ENCODE measurements around the gene NBL1.

Gene NBL1

GRCh38 chr1:19664453-19665185 lies 20.5 kb downstream of the NBL1 start, which contains the start of gene HTR6:
Gene HTR6 (plus strand): TSS chr1:19664875. CDS start chr1:19665754, 879 bp downstream.
- H3K36me3 ChIP-seq (ENCODE audit: insufficient read depth, insufficient read length, low read length), result no peaks in the 10 kb centered on the region
- no peaks in the 10 kb centered on the region for H3K9me3 ChIP-seq (ENCODE audit: insufficient read depth, low read length)
- H3K27me3 ChIP-seq (ENCODE audit: insufficient read depth, insufficient read length), result peaks cover 23% of the 10 kb centered on the region
- peak within 1 kb of the TSS; percentile 61 for H3K4me3 ChIP-seq (ENCODE audit: insufficient read length, low read depth)
- TF ChIP-seq SUZ12 (IDR thresholded peaks at IDR 0.05; ENCODE audit: extremely low read depth, insufficient read depth, insufficient read length), result no peak
- H3K4me1 ChIP-seq (ENCODE audit: insufficient read depth, insufficient read length), result no peaks in the 10 kb centered on the region
- H3K9ac ChIP-seq (ENCODE audit: insufficient read length, low read depth), result peak within 1 kb of the TSS; percentile 74
- no peak for DNase-seq (ENCODE audit: low read depth, low spot score)

GRCh38 chr1:19665186-19665495 lies 21.0 kb downstream of the NBL1 start:
- H3K4me3 ChIP-seq (ENCODE audit: insufficient read length, low read depth), result peak overlapping the region; percentile 61

GRCh38 chr1:19665496-19666465 lies 21.7 kb downstream of the NBL1 start:
- no peaks in the 10 kb centered on the region for H3K4me1 ChIP-seq (ENCODE audit: insufficient read depth, insufficient read length)
- H3K4me3 ChIP-seq (ENCODE audit: insufficient read length, low read depth), result peak overlapping the region; percentile 61
- no peak for DNase-seq (ENCODE audit: low read depth, low spot score)
- peaks cover 23% of the 10 kb centered on the region for H3K27me3 ChIP-seq (ENCODE audit: insufficient read depth, insufficient read length)
- H3K9me3 ChIP-seq (ENCODE audit: insufficient read depth, low read length), result no peaks in the 10 kb centered on the region
- TF ChIP-seq SUZ12 (IDR thresholded peaks at IDR 0.05; ENCODE audit: extremely low read depth, insufficient read depth, insufficient read length) (no peak), YY1 (IDR thresholded peaks at IDR 0.05; ENCODE audit: insufficient read depth, insufficient read length) (no peak)
- H3K9ac ChIP-seq (ENCODE audit: insufficient read length, low read depth), result peak overlapping the region; percentile 74
- H3K36me3 ChIP-seq (ENCODE audit: insufficient read depth, insufficient read length, low read length), result no peaks in the 10 kb centered on the region

More at GRCh38 chr1:19665186-19665495, 21.0 kb downstream of the NBL1 start:
- DNase-seq (ENCODE audit: low read depth, low spot score), result no peak
- TF ChIP-seq SUZ12 (IDR thresholded peaks at IDR 0.05; ENCODE audit: extremely low read depth, insufficient read depth, insufficient read length), result no peak
- TF ChIP-seq YY1 (IDR thresholded peaks at IDR 0.05; ENCODE audit: insufficient read depth, insufficient read length), result no peak
- no peak for TF ChIP-seq ZNF274 (IDR thresholded peaks at IDR 0.05; ENCODE audit: low read depth, low read length)
- no peaks in the 10 kb centered on the region for H3K4me1 ChIP-seq (ENCODE audit: insufficient read depth, insufficient read length)
- H3K36me3 ChIP-seq (ENCODE audit: insufficient read depth, insufficient read length, low read length), result no peaks in the 10 kb centered on the region
- H3K27me3 ChIP-seq (ENCODE audit: insufficient read depth, insufficient read length), result peaks cover 23% of the 10 kb centered on the region
- peak overlapping the region; percentile 74 for H3K9ac ChIP-seq (ENCODE audit: insufficient read length, low read depth)
- H3K9me3 ChIP-seq (ENCODE audit: insufficient read depth, low read length), result no peaks in the 10 kb centered on the region

GRCh38 chr1:19668888-19669287 lies 24.8 kb downstream of the NBL1 start:
- H3K9me3 ChIP-seq (ENCODE audit: insufficient read depth, low read length), result no peaks in the 10 kb centered on the region
- no peaks in the 10 kb centered on the region for H3K4me1 ChIP-seq (ENCODE audit: insufficient read depth, insufficient read length)
- no peak overlapping the region for H3K4me3 ChIP-seq (ENCODE audit: insufficient read length, low read depth)
- DNase-seq (ENCODE audit: low read depth, low spot score), result no peak
- no peak overlapping the region for H3K9ac ChIP-seq (ENCODE audit: insufficient read length, low read depth)
- no peaks in the 10 kb centered on the region for H3K36me3 ChIP-seq (ENCODE audit: insufficient read depth, insufficient read length, low read length)
- H3K27me3 ChIP-seq (ENCODE audit: insufficient read depth, insufficient read length), result peaks cover 22% of the 10 kb centered on the region
- no peak for TF ChIP-seq SUZ12 (IDR thresholded peaks at IDR 0.05; ENCODE audit: extremely low read depth, insufficient read depth, insufficient read length)
- TF ChIP-seq ZNF274 (IDR thresholded peaks at IDR 0.05; ENCODE audit: low read depth, low read length), result no peak
- no peak for TF ChIP-seq YY1 (IDR thresholded peaks at IDR 0.05; ENCODE audit: insufficient read depth, insufficient read length)

GRCh38 chr1:19670787-19671186 lies 26.7 kb downstream of the NBL1 start:
- no peak for DNase-seq (ENCODE audit: low read depth, low spot score)
- Histone ChIP-seq H3K36me3 (ENCODE audit: insufficient read depth, insufficient read length, low read length) (no peaks in the 10 kb centered on the region), H3K4me3 (ENCODE audit: insufficient read length, low read depth) (no peak overlapping the region), H3K27me3 (ENCODE audit: insufficient read depth, insufficient read length) (peaks cover 21% of the 10 kb centered on the region), H3K4me1 (ENCODE audit: insufficient read depth, insufficient read length) (no peaks in the 10 kb centered on the region), H3K9ac (ENCODE audit: insufficient read length, low read depth) (no peak overlapping the region), H3K9me3 (ENCODE audit: insufficient read depth, low read length) (no peaks in the 10 kb centered on the region)
- TF ChIP-seq ZNF274 (IDR thresholded peaks at IDR 0.05; ENCODE audit: low read depth, low read length) (no peak), YY1 (IDR thresholded peaks at IDR 0.05; ENCODE audit: insufficient read depth, insufficient read length) (no peak), SUZ12 (IDR thresholded peaks at IDR 0.05; ENCODE audit: extremely low read depth, insufficient read depth, insufficient read length) (no peak)

GRCh38 chr1:19672237-19672636 lies 28.1 kb downstream of the NBL1 start:
- DNase-seq (ENCODE audit: low read depth, low spot score), result no peak
- peaks cover 25% of the 10 kb centered on the region for H3K27me3 ChIP-seq (ENCODE audit: insufficient read depth, insufficient read length)
- H3K9ac ChIP-seq (ENCODE audit: insufficient read length, low read depth), result no peak overlapping the region
- H3K4me3 ChIP-seq (ENCODE audit: insufficient read length, low read depth), result no peak overlapping the region
- H3K4me1 ChIP-seq (ENCODE audit: insufficient read depth, insufficient read length), result no peaks in the 10 kb centered on the region
- TF ChIP-seq YY1 (IDR thresholded peaks at IDR 0.05; ENCODE audit: insufficient read depth, insufficient read length), result no peak
- TF ChIP-seq ZNF274 (IDR thresholded peaks at IDR 0.05; ENCODE audit: low read depth, low read length), result no peak
- TF ChIP-seq SUZ12 (IDR thresholded peaks at IDR 0.05; ENCODE audit: extremely low read depth, insufficient read depth, insufficient read length), result no peak
- no peaks in the 10 kb centered on the region for H3K36me3 ChIP-seq (ENCODE audit: insufficient read depth, insufficient read length, low read length)
- H3K9me3 ChIP-seq (ENCODE audit: insufficient read depth, low read length), result no peaks in the 10 kb centered on the region

GRCh38 chr1:19675797-19676196 lies 31.7 kb downstream of the NBL1 start:
- Histone ChIP-seq H3K4me1 (ENCODE audit: insufficient read depth, insufficient read length) (peaks cover 3% of the 10 kb centered on the region), H3K9ac (ENCODE audit: insufficient read length, low read depth) (no peak overlapping the region), H3K27me3 (ENCODE audit: insufficient read depth, insufficient read length) (peaks cover 31% of the 10 kb centered on the region), H3K4me3 (ENCODE audit: insufficient read length, low read depth) (no peak overlapping the region), H3K9me3 (ENCODE audit: insufficient read depth, low read length) (no peaks in the 10 kb centered on the region), H3K36me3 (ENCODE audit: insufficient read depth, insufficient read length, low read length) (no peaks in the 10 kb centered on the region)
- no peak for DNase-seq (ENCODE audit: low read depth, low spot score)
- TF ChIP-seq YY1 (IDR thresholded peaks at IDR 0.05; ENCODE audit: insufficient read depth, insufficient read length) (no peak), SUZ12 (IDR thresholded peaks at IDR 0.05; ENCODE audit: extremely low read depth, insufficient read depth, insufficient read length) (no peak)

Data from NT2/D1 (cell line).